Sigmoid colon (tissue), 4 donors: Measurements from ENCODE around the gene ANK2.

Experiments used
- CTCF ChIP-seq, 4 experiments: fragments of 450-650 bp in 3 of 4; fragments of 200-600 bp in 1 of 4; IDR thresholded peaks; one replicate each; pipeline ENCODE4 v1.5.1; 2016 to 2019; ENCODE audit warnings: antibody characterized with exemption in 4 of 4, mild to moderate bottlenecking in 3 of 4, moderate library complexity in 2 of 4
- EP300 ChIP-seq, 4 donors: sonication (generic); formaldehyde crosslinking; IDR thresholded peaks; one replicate each; pipeline ENCODE4 v1.6.1; 2017; ENCODE audit warnings: antibody characterized with exemption in 4 of 4
- POLR2A ChIP-seq, 2 donors: fragments of 450-650 bp; IDR thresholded peaks; one replicate each; pipeline ENCODE4 v1.6.1; 2016; ENCODE audit warnings: antibody characterized with exemption in 2 of 2, mild to moderate bottlenecking in 2 of 2, moderate library complexity in 2 of 2
- POLR2AphosphoS5 ChIP-seq, 4 donors: sonication (generic); formaldehyde crosslinking; IDR thresholded peaks; one replicate each; pipeline ENCODE4 v1.6.1; 2017; ENCODE audit warnings: antibody characterized with exemption in 4 of 4

- no peak for TF ChIP-seq POLR2AphosphoS5 (IDR thresholded peaks at IDR 0.05)
- TF ChIP-seq CTCF (IDR thresholded peaks at IDR 0.05) = no peak
- TF ChIP-seq POLR2A (IDR thresholded peaks at IDR 0.05) = no peak
- no peak for TF ChIP-seq EP300 (IDR thresholded peaks at IDR 0.05)
Observed at GRCh38 chr4:113049421-113050370, at the start of gene ANK2.
